GM19468 (cell line): ENCODE data around the gene ZNF140.
A peak's percentile ranks its signal among the peaks of the same experiment; 100 is the strongest.

ENCODE experiments used
- ATAC-seq: cut with Tn5 transposase; IDR thresholded peaks from one replicate; pipeline ENCODE4 v1.9.1; 2021; ENCODE audit warnings: mild to moderate bottlenecking, moderate library complexity, moderate number of reproducible peaks; ENCODE audit not compliant: unreplicated experiment; ENCODE audit errors: extremely low read depth

The ZNF140 gene

GRCh38 chr12:133129368-133130037 lies 48.8 kb downstream of the ZNF140 start:
- no peak for ATAC-seq

- peak; percentile 95 for ATAC-seq
These were observed 49.5 kb downstream of the ZNF140 start, which contains the start of the genes ZNF10 and ZNF891 for GRCh38 chr12:133130038-133130807. Gene ZNF10, plus strand, starts transcription at chr12:133130627. Its CDS starts 13,866 bp downstream, at chr12:133144493. Gene ZNF891, minus strand, starts transcription at chr12:133130274. Its CDS starts 8,356 bp downstream, at chr12:133121918.

- ATAC-seq: no peak
These were observed 50.0 kb downstream of the ZNF140 start for GRCh38 chr12:133130808-133131128.

- no peak for ATAC-seq
These were observed 55.0 kb downstream of the ZNF140 start for GRCh38 chr12:133135747-133136146.

- ATAC-seq: no peak
These were observed 65.3 kb downstream of the ZNF140 start for GRCh38 chr12:133145981-133146380.

GRCh38 chr12:133156125-133156690 lies 75.5 kb downstream of the ZNF140 start:
- ATAC-seq: no peak
